GM10266 (cell line): ENCODE data around the gene AMN.

ENCODE experiments used
- DNase-seq: peaks from one replicate; pipeline ENCODE4 v3.0.0; 2012; ENCODE audit errors: extremely low spot score
- TF ChIP-seq, protein P1 (sequence below): IDR thresholded peaks from 2 replicates; pipeline ENCODE4 v1.5.1; 2012; ENCODE audit warnings: mild to moderate bottlenecking, low read depth; ENCODE audit not compliant: control insufficient read depth, insufficient read depth; ENCODE audit errors: missing control alignments

AMN gene

DNA sequence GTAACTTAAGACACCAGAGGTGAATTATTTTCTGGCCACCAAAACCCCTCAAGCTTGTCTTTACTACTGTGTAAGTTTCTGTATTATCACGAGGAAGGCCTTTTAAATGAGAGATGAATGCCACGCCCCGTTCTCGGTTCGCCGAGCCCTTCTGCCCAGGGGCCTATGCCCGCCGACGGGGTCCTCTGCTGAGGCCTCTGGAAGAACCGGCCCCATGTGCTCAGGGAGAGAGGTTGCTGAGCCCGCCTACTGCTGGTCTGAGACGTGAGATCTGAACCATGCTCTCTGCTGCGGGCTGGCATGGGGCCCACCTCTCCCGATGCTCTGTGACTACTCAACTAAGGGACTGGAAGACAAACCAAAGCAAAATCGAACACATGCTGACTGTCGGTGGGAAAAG is 21.0 kb downstream of the AMN start:
- no peak for DNase-seq
- TF ChIP-seq, protein P1, sequence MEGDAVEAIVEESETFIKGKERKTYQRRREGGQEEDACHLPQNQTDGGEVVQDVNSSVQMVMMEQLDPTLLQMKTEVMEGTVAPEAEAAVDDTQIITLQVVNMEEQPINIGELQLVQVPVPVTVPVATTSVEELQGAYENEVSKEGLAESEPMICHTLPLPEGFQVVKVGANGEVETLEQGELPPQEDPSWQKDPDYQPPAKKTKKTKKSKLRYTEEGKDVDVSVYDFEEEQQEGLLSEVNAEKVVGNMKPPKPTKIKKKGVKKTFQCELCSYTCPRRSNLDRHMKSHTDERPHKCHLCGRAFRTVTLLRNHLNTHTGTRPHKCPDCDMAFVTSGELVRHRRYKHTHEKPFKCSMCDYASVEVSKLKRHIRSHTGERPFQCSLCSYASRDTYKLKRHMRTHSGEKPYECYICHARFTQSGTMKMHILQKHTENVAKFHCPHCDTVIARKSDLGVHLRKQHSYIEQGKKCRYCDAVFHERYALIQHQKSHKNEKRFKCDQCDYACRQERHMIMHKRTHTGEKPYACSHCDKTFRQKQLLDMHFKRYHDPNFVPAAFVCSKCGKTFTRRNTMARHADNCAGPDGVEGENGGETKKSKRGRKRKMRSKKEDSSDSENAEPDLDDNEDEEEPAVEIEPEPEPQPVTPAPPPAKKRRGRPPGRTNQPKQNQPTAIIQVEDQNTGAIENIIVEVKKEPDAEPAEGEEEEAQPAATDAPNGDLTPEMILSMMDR = no peak

GRCh38 chr14:102943979-102944378 is 21.5 kb downstream of the AMN start:
- no peak for DNase-seq
- TF ChIP-seq, protein P1 = no peak

GRCh38 chr14:102944448-102945330 is 22.2 kb downstream of the AMN start:
- DNase-seq = no peak

GRCh38 chr14:102945346-102946130 is 23.1 kb downstream of the AMN start:
- TF ChIP-seq, protein P1 = no peak
- DNase-seq = no peak

More at GRCh38 chr14:102944448-102945330, 22.2 kb downstream of the AMN start:
- TF ChIP-seq, protein P1 = no peak

GRCh38 chr14:102947321-102948103 is 25.0 kb downstream of the AMN start:
- no peak for DNase-seq

DNA sequence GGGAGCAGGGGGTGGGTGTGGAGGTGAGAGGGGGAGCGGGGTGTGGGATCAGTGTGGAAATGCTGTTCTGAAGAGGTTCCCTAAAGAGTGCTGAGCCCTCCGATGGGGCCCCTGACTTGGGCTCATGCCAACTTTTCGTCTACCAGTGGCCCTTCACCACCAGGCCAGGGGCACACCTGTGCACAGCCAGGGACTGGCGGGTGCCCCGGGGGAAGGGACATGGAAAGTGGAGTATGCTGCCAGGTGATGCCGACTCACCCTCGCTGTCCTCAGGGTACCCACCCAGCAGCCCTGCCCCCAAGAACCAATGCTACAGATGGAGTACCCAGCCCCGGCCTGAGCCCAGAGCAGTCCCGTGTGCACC is 26.2 kb downstream of the AMN start:
- DNase-seq = no peak
- TF ChIP-seq, protein P1 = no peak

More at GRCh38 chr14:102947321-102948103, 25.0 kb downstream of the AMN start:
- TF ChIP-seq, protein P1 = no peak
